ENCODE results near the gene CELA3A.

DNA sequence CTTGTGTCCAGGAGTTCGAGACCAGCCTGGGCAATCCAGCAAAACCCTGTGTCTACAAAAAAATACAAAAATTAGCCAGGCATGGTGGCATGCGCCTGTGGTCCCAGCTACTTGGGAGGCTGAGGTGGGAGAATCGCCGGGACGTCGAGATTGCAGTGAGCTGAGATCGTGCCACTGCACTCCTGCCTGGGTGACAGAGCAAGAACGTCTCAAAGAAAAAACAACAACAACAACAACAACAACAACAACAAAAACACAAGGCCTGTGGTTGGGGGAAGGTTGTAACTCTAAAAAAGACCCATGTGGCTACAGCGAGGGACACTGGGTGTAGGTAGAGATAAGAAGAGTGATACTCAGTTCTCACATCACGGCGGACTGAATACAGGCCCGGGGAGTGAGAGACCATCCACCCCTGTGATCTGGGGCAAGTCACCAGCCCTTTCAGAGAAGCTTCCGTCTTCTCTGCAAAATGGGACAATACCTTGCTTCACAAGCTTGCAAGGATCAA, 50.2 kb downstream of the CELA3A start:
- TF ChIP-seq KAT2A (conservative IDR thresholded peaks at IDR 0.05; ENCODE audit: control insufficient read depth, low read depth, low read length), result no peak
- no peak for TF ChIP-seq POLR2A (IDR thresholded peaks at IDR 0.05; ENCODE audit: low read depth, low read length)
- no peak for TF ChIP-seq BHLHE40 (IDR thresholded peaks at IDR 0.05; ENCODE audit: borderline replicate concordance in 1 of 2, low read depth in 2 of 2, low read length in 1 of 2)
- no peak for TF ChIP-seq HCFC1 (IDR thresholded peaks at IDR 0.05; ENCODE audit: low read length)
- TF ChIP-seq, protein P1, sequence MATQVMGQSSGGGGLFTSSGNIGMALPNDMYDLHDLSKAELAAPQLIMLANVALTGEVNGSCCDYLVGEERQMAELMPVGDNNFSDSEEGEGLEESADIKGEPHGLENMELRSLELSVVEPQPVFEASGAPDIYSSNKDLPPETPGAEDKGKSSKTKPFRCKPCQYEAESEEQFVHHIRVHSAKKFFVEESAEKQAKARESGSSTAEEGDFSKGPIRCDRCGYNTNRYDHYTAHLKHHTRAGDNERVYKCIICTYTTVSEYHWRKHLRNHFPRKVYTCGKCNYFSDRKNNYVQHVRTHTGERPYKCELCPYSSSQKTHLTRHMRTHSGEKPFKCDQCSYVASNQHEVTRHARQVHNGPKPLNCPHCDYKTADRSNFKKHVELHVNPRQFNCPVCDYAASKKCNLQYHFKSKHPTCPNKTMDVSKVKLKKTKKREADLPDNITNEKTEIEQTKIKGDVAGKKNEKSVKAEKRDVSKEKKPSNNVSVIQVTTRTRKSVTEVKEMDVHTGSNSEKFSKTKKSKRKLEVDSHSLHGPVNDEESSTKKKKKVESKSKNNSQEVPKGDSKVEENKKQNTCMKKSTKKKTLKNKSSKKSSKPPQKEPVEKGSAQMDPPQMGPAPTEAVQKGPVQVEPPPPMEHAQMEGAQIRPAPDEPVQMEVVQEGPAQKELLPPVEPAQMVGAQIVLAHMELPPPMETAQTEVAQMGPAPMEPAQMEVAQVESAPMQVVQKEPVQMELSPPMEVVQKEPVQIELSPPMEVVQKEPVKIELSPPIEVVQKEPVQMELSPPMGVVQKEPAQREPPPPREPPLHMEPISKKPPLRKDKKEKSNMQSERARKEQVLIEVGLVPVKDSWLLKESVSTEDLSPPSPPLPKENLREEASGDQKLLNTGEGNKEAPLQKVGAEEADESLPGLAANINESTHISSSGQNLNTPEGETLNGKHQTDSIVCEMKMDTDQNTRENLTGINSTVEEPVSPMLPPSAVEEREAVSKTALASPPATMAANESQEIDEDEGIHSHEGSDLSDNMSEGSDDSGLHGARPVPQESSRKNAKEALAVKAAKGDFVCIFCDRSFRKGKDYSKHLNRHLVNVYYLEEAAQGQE (IDR thresholded peaks at IDR 0.05; ENCODE audit: low read depth, low read length), result no peak
- no peak for TF ChIP-seq RBBP5 (conservative IDR thresholded peaks at IDR 0.05)
- TF ChIP-seq, protein P2, sequence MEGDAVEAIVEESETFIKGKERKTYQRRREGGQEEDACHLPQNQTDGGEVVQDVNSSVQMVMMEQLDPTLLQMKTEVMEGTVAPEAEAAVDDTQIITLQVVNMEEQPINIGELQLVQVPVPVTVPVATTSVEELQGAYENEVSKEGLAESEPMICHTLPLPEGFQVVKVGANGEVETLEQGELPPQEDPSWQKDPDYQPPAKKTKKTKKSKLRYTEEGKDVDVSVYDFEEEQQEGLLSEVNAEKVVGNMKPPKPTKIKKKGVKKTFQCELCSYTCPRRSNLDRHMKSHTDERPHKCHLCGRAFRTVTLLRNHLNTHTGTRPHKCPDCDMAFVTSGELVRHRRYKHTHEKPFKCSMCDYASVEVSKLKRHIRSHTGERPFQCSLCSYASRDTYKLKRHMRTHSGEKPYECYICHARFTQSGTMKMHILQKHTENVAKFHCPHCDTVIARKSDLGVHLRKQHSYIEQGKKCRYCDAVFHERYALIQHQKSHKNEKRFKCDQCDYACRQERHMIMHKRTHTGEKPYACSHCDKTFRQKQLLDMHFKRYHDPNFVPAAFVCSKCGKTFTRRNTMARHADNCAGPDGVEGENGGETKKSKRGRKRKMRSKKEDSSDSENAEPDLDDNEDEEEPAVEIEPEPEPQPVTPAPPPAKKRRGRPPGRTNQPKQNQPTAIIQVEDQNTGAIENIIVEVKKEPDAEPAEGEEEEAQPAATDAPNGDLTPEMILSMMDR (IDR thresholded peaks at IDR 0.05 in 2 of 3, conservative IDR thresholded peaks at IDR 0.05 in 1 of 3; ENCODE audit: control insufficient read depth in 2 of 3, extremely low read depth in 1 of 3, insufficient read depth in 1 of 3, low read depth in 3 of 3, low read length in 3 of 3), result no peak
- TF ChIP-seq, protein P3, sequence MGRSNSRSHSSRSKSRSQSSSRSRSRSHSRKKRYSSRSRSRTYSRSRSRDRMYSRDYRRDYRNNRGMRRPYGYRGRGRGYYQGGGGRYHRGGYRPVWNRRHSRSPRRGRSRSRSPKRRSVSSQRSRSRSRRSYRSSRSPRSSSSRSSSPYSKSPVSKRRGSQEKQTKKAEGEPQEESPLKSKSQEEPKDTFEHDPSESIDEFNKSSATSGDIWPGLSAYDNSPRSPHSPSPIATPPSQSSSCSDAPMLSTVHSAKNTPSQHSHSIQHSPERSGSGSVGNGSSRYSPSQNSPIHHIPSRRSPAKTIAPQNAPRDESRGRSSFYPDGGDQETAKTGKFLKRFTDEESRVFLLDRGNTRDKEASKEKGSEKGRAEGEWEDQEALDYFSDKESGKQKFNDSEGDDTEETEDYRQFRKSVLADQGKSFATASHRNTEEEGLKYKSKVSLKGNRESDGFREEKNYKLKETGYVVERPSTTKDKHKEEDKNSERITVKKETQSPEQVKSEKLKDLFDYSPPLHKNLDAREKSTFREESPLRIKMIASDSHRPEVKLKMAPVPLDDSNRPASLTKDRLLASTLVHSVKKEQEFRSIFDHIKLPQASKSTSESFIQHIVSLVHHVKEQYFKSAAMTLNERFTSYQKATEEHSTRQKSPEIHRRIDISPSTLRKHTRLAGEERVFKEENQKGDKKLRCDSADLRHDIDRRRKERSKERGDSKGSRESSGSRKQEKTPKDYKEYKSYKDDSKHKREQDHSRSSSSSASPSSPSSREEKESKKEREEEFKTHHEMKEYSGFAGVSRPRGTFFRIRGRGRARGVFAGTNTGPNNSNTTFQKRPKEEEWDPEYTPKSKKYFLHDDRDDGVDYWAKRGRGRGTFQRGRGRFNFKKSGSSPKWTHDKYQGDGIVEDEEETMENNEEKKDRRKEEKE (IDR thresholded peaks at IDR 0.05), result no peak

Data from GM12878 (cell line).